Measurements from ENCODE around the gene S100A5.

The S100A5 gene

GRCh38 chr1:153506386-153506785 is 34.3 kb downstream of the S100A5 start:
- no peak for TF ChIP-seq CTCF (IDR thresholded peaks at IDR 0.05)

- no peak for TF ChIP-seq CTCF (IDR thresholded peaks at IDR 0.05)
Measured at GRCh38 chr1:153505576-153505975, 35.2 kb downstream of the S100A5 start.

GRCh38 chr1:153503766-153504165 is 37.0 kb downstream of the S100A5 start:
- TF ChIP-seq CTCF (IDR thresholded peaks at IDR 0.05) = no peak

GRCh38 chr1:153498746-153499145 is 42.0 kb downstream of the S100A5 start:
- TF ChIP-seq CTCF (IDR thresholded peaks at IDR 0.05) = no peak

GRCh38 chr1:153495536-153495935 is 45.2 kb downstream of the S100A5 start:
- no peak for TF ChIP-seq CTCF (IDR thresholded peaks at IDR 0.05)

- TF ChIP-seq CTCF (IDR thresholded peaks at IDR 0.05) = peak; percentile 97
Measured at GRCh38 chr1:153494976-153495535, 45.7 kb downstream of the S100A5 start.

GRCh38 chr1:153493343-153493960 is 47.3 kb downstream of the S100A5 start:
- no peak for TF ChIP-seq CTCF (IDR thresholded peaks at IDR 0.05)

Measured in LNCAP (cell line).